ENCODE measurements around the gene KLHL22.
"Not testable (repeated sequence)": the region's sequence is repeated elsewhere in the genome, so short reads cannot be mapped to it uniquely, and the experiment has no call there.

The KLHL22 gene

DNA sequence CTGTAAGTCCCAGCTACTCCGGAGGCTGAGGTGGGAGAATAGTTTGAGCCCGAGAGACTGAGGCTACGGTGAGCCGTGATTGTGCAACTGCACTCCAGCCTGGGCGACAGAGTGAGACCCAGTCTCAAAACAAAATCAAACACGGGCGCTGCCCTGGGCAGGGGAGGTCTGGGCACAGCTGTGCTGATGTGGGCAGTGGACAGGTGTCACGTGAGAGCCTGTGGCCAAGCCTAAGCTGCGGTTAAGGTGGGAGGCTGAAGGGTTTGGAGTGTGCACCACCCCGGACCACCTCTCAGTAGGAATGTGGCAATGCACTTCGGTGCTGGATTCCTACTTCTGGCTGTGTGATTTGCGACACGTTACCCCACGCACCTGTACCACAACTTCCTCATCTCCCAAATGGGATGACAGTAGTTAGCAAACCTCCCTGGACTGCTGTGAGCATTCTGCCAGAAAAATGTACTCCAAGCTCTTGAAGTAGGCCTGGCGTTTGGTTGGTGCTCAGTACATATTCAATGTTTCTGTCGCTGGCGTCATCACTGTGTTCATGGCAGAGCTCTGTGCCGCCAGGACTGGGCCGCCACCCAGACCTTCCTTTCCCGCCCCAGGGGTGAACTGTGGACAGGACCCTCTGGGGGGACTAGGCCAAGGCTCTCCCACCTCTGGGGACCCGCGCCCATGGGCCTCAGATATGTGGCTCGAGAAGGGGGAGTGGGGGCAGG is 102.5 kb downstream of the KLHL22 start:
- no peaks in the 10 kb centered on the region for H3F3A ChIP-seq (ENCODE audit: insufficient read depth, low read length)
- H3K9me3 ChIP-seq (ENCODE audit: low read length), result no peaks in the 10 kb centered on the region
- H3K79me2 ChIP-seq (ENCODE audit: insufficient read depth, low read length), result no peaks in the 10 kb centered on the region
- no peaks in the 10 kb centered on the region for H3K4me1 ChIP-seq (ENCODE audit: insufficient read depth, low read length, severe bottlenecking)
- TF ChIP-seq EZH2 (IDR thresholded peaks at IDR 0.05; ENCODE audit: borderline replicate concordance, low read length), result no peak
- TF ChIP-seq, protein P1, sequence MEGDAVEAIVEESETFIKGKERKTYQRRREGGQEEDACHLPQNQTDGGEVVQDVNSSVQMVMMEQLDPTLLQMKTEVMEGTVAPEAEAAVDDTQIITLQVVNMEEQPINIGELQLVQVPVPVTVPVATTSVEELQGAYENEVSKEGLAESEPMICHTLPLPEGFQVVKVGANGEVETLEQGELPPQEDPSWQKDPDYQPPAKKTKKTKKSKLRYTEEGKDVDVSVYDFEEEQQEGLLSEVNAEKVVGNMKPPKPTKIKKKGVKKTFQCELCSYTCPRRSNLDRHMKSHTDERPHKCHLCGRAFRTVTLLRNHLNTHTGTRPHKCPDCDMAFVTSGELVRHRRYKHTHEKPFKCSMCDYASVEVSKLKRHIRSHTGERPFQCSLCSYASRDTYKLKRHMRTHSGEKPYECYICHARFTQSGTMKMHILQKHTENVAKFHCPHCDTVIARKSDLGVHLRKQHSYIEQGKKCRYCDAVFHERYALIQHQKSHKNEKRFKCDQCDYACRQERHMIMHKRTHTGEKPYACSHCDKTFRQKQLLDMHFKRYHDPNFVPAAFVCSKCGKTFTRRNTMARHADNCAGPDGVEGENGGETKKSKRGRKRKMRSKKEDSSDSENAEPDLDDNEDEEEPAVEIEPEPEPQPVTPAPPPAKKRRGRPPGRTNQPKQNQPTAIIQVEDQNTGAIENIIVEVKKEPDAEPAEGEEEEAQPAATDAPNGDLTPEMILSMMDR (IDR thresholded peaks at IDR 0.05; ENCODE audit: low read length), result no peak
- H3K36me3 ChIP-seq (ENCODE audit: insufficient read depth, low read length), result no peaks in the 10 kb centered on the region
- H3K9ac ChIP-seq (ENCODE audit: low read length), result no peak overlapping the region
- H3K4me3 ChIP-seq (ENCODE audit: low read depth, low read length, poor library complexity, severe bottlenecking), result no peak overlapping the region
- H2AFZ ChIP-seq (ENCODE audit: low read length), result no peak overlapping the region
- no peak overlapping the region for H3K27ac ChIP-seq (ENCODE audit: low read depth, low read length, poor library complexity, severe bottlenecking)
- H3K9me2 ChIP-seq (ENCODE audit: low read depth, low read length), result no peaks in the 10 kb centered on the region
- no peak overlapping the region for H3K4me2 ChIP-seq (ENCODE audit: low read length)
- no peaks in the 10 kb centered on the region; the same call in 1 of the 2 replicates for H3K27me3 ChIP-seq (ENCODE audit: insufficient read depth, low read length)
- H4K20me1 ChIP-seq (ENCODE audit: insufficient read depth, low read length), result no peaks in the 10 kb centered on the region

DNA sequence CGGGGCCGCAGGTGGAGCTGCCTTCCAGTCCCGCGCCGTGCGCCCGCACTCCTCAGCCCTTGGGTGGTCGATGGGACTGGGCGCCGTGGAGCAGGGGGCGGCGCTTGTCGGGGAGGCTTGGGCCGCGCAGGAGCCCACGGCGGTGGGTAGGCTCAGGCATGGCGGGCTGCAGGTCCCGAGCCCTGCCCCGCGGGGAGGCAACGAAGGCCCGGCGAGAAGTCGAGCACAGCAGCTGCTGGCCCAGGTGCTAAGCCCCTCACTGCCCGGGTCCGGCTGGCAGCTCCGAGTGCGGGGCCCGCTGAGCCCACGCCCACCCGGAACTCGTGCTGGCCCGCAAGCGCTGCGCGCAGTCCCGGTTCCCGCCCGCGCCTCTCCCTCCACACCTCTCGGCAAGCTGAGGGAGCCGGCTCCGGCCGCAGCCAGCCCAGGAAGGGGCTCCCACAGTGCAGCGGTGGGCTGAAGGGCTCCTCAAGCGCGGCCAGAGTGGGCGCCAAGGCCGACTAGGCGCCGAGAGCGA is 103.2 kb downstream of the KLHL22 start:
- not testable (repeated sequence) for H3K27ac ChIP-seq (ENCODE audit: low read depth, low read length, poor library complexity, severe bottlenecking); H3K9me3 ChIP-seq (ENCODE audit: low read length); H3K36me3 ChIP-seq (ENCODE audit: insufficient read depth, low read length); H3K4me1 ChIP-seq (ENCODE audit: insufficient read depth, low read length, severe bottlenecking); H2AFZ ChIP-seq (ENCODE audit: low read length); H3K9ac ChIP-seq (ENCODE audit: low read length); H3K27me3 ChIP-seq (ENCODE audit: insufficient read depth, low read length); H3K4me2 ChIP-seq (ENCODE audit: low read length); H3F3A ChIP-seq (ENCODE audit: insufficient read depth, low read length); H3K9me2 ChIP-seq (ENCODE audit: low read depth, low read length); H4K20me1 ChIP-seq (ENCODE audit: insufficient read depth, low read length); H3K4me3 ChIP-seq (ENCODE audit: low read depth, low read length, poor library complexity, severe bottlenecking); H3K79me2 ChIP-seq (ENCODE audit: insufficient read depth, low read length)

Measured in OCI-LY1 (cell line).